Activated CD4-positive, alpha-beta memory T cell treated with anti-CD3 and anti-CD28 coated beads, Interleukin-2, amount 10 ng/mL, durations not matched to agents 7 days and 5 days (primary cell): Measurements from ENCODE around the gene SPACA4. TPM values are rescaled to one million over a fixed set of nuclear protein-coding genes. Genes with fewer than 3 reads are reported as not detected.

ENCODE experiments used
- CTCF ChIA-PET: fragments of 350-600 bp; sonication (Branson Sonifier 250); formaldehyde crosslinking; loops from one replicate; lab custom pipeline; 2021; ENCODE audit warnings: antibody characterized with exemption, inconsistent platforms; lab: Charles Lee
- POLR2A ChIA-PET: fragments of 350-600 bp; sonication (Branson Sonifier 250); formaldehyde crosslinking; loops from one replicate; lab custom pipeline; 2021; ENCODE audit warnings: antibody characterized with exemption; lab: Charles Lee
- DNase-seq: peaks from one replicate; pipeline ENCODE4 v3.0.0-alpha.2; 2020
- H3K27ac Mint-ChIP-seq: one replicate; pipeline ENCODE4 v1.8.0; 2021; ENCODE audit warnings: mild to moderate bottlenecking, mixed read lengths
- H3K27me3 Mint-ChIP-seq: one replicate; pipeline ENCODE4 v1.8.0; 2021; ENCODE audit warnings: mixed read lengths
- H3K36me3 Mint-ChIP-seq: one replicate; pipeline ENCODE4 v1.8.0; 2021; ENCODE audit warnings: low read depth, mixed read lengths
- H3K4me1 Mint-ChIP-seq: one replicate; pipeline ENCODE4 v1.8.0; 2021; ENCODE audit warnings: mixed read lengths
- H3K4me3 Mint-ChIP-seq: one replicate; pipeline ENCODE4 v1.8.0; 2021; ENCODE audit warnings: mild to moderate bottlenecking, mixed read lengths
- H3K9me3 Mint-ChIP-seq: one replicate; pipeline ENCODE4 v1.8.0; 2021; ENCODE audit warnings: mixed read lengths
- total RNA-seq, 2 experiments: library from RNA; stranded (reverse); gene quantifications; one replicate each; pipeline ENCODE4 v1.2.3, GENCODE V29; 2021

The SPACA4 gene
- total RNA-seq, 2 experiments from 2014 or later: not detected

- DNase-seq: no peak
- POLR2A ChIA-PET: interaction anchor here (1.0 kb wide), 1 partner anchor 18 kb away, joined by 4 read pairs; no protein-coding TSS in a partner anchor
- no peaks in the 10 kb centered on the region for H3K9me3 Mint-ChIP-seq
- H3K36me3 Mint-ChIP-seq: no peaks in the 10 kb centered on the region
- H3K4me1 Mint-ChIP-seq: peaks cover 40% of the 10 kb centered on the region
- H3K4me3 Mint-ChIP-seq: no peak overlapping the region
- peaks cover 6% of the 10 kb centered on the region for H3K27me3 Mint-ChIP-seq
- CTCF ChIA-PET: no interaction called here
- H3K27ac Mint-ChIP-seq: no peak overlapping the region
These were observed 35.3 kb downstream of the SPACA4 start for GRCh38 chr19:48641850-48642249.

- Mint-ChIP-seq H3K27me3 (peaks cover 6% of the 10 kb centered on the region), H3K4me3 (no peak overlapping the region), H3K36me3 (no peaks in the 10 kb centered on the region), H3K4me1 (peaks cover 46% of the 10 kb centered on the region), H3K27ac (no peak overlapping the region), H3K9me3 (no peaks in the 10 kb centered on the region)
- CTCF ChIA-PET: interaction anchor here (1.0 to 1.8 kb wide), 2 partner anchors 145 to 350 kb away, joined by 3 to 4 read pairs; partner anchors contain the start of genes GYS1 and RUVBL2
- POLR2A ChIA-PET: no interaction called here
- no peak for DNase-seq
These were observed 36.3 kb downstream of the SPACA4 start for GRCh38 chr19:48642862-48643261.

- Mint-ChIP-seq H3K4me1 (peaks cover 42% of the 10 kb centered on the region), H3K36me3 (no peaks in the 10 kb centered on the region), H3K27me3 (peaks cover 6% of the 10 kb centered on the region), H3K9me3 (no peaks in the 10 kb centered on the region), H3K27ac (no peak overlapping the region), H3K4me3 (no peak overlapping the region)
- ChIA-PET POLR2A (interaction anchor here (1.5 to 2.7 kb wide), 3 partner anchors 10 to 198 kb away, joined by 4 to 21 read pairs (median 7); partner anchors contain the start of genes RPL18 and SPHK2), CTCF (interaction anchor here (0.6 to 2.1 kb wide), 4 partner anchors 30 to 498 kb away, joined by 3 to 16 read pairs (median 6); partner anchors contain the start of genes GYS1 and RUVBL2)
- no peak for DNase-seq
These were observed 37.8 kb downstream of the SPACA4 start for GRCh38 chr19:48644355-48644754.

GRCh38 chr19:48644839-48645619 lies 38.5 kb downstream of the SPACA4 start:
- ChIA-PET POLR2A (interaction anchor here (0.5 to 2.7 kb wide), 9 partner anchors 8 to 326 kb away, joined by 3 to 21 read pairs (median 5); partner anchors contain the start of genes DBP, RPL18 and SPHK2), CTCF (interaction anchor here (0.6 to 2.2 kb wide), 17 partner anchors 11 to 498 kb away, joined by 3 to 16 read pairs (median 5); partner anchors contain the start of genes GYS1, HSD17B14 and RUVBL2)
- H3K4me1 Mint-ChIP-seq: peaks cover 42% of the 10 kb centered on the region
- peak; percentile 80 for DNase-seq
- no peaks in the 10 kb centered on the region for H3K36me3 Mint-ChIP-seq
- H3K27me3 Mint-ChIP-seq: peaks cover 6% of the 10 kb centered on the region
- H3K9me3 Mint-ChIP-seq: no peaks in the 10 kb centered on the region
- H3K27ac Mint-ChIP-seq: no peak overlapping the region
- H3K4me3 Mint-ChIP-seq: peak overlapping the region; percentile 77

- Mint-ChIP-seq H3K9me3 (no peaks in the 10 kb centered on the region), H3K27me3 (peaks cover 6% of the 10 kb centered on the region), H3K4me3 (peak overlapping the region; percentile 77), H3K27ac (peak overlapping the region; percentile 73), H3K4me1 (peaks cover 43% of the 10 kb centered on the region), H3K36me3 (no peaks in the 10 kb centered on the region)
- POLR2A ChIA-PET: interaction anchor here (0.9 to 2.7 kb wide), 10 partner anchors 8 to 325 kb away, joined by 3 to 21 read pairs (median 4); partner anchors contain the start of genes DBP, RPL18 and SPHK2
- CTCF ChIA-PET: interaction anchor here (0.6 to 2.2 kb wide), 18 partner anchors 12 to 348 kb away, joined by 3 to 16 read pairs (median 4); partner anchors contain the start of genes GYS1, HSD17B14 and RUVBL2
- no peak for DNase-seq
These were observed 39.1 kb downstream of the SPACA4 start for GRCh38 chr19:48645620-48646000.

GRCh38 chr19:48646001-48646721 lies 39.6 kb downstream of the SPACA4 start, which contains the start of gene CA11:
Gene CA11, minus strand, starts transcription at chr19:48646187. Its CDS starts 555 bp downstream, at chr19:48645632.
- Mint-ChIP-seq H3K27ac (peak within 1 kb of the TSS; percentile 73), H3K36me3 (no peaks in the 10 kb centered on the region), H3K4me1 (peaks cover 46% of the 10 kb centered on the region), H3K27me3 (peaks cover 6% of the 10 kb centered on the region), H3K4me3 (peak within 1 kb of the TSS; percentile 77), H3K9me3 (no peaks in the 10 kb centered on the region)
- ChIA-PET POLR2A (interaction anchor here (0.9 to 2.7 kb wide), 10 partner anchors 9 to 324 kb away, joined by 3 to 21 read pairs (median 4); partner anchors contain the start of genes DBP, RPL18 and SPHK2), CTCF (interaction anchor here (0.6 to 2.2 kb wide), 17 partner anchors 12 to 347 kb away, joined by 3 to 16 read pairs (median 5); partner anchors contain the start of genes GYS1, HSD17B14 and RUVBL2)
- peak; percentile 92 for DNase-seq

- ChIA-PET POLR2A (interaction anchor here (1.0 to 2.7 kb wide), 6 partner anchors 9 to 324 kb away, joined by 3 to 15 read pairs (median 4); partner anchors contain the start of gene DBP), CTCF (interaction anchor here (1.0 to 2.2 kb wide), 3 partner anchors 13 to 347 kb away, joined by 3 to 9 read pairs (median 5); partner anchors contain the start of genes GYS1 and RUVBL2)
- no peaks in the 10 kb centered on the region for H3K36me3 Mint-ChIP-seq
These were observed 40.2 kb downstream of the SPACA4 start for GRCh38 chr19:48646722-48647216.

GRCh38 chr19:48648134-48648533 lies 41.6 kb downstream of the SPACA4 start:
- H3K27me3 Mint-ChIP-seq: peaks cover 6% of the 10 kb centered on the region
- ChIA-PET CTCF (interaction anchor here (0.7 kb wide), 2 partner anchors 182 to 1342 kb away, joined by 3 read pairs; no protein-coding TSS in a partner anchor), POLR2A (no interaction called here)
- no peak overlapping the region for H3K4me3 Mint-ChIP-seq
- no peaks in the 10 kb centered on the region for H3K9me3 Mint-ChIP-seq
- no peaks in the 10 kb centered on the region for H3K36me3 Mint-ChIP-seq
- H3K4me1 Mint-ChIP-seq: peaks cover 52% of the 10 kb centered on the region
- H3K27ac Mint-ChIP-seq: peak overlapping the region; percentile 11
- no peak for DNase-seq

More at GRCh38 chr19:48646722-48647216, 40.2 kb downstream of the SPACA4 start:
- Mint-ChIP-seq H3K9me3 (no peaks in the 10 kb centered on the region), H3K4me3 (peak overlapping the region; percentile 53), H3K27me3 (peaks cover 6% of the 10 kb centered on the region), H3K4me1 (peaks cover 46% of the 10 kb centered on the region), H3K27ac (peak overlapping the region; percentile 9)
- DNase-seq: no peak

- ChIA-PET POLR2A (no interaction called here), CTCF (no interaction called here)
- no peak overlapping the region for H3K4me3 Mint-ChIP-seq
- peaks cover under 1% of the 10 kb centered on the region for H3K27me3 Mint-ChIP-seq
- H3K9me3 Mint-ChIP-seq: no peaks in the 10 kb centered on the region
- H3K36me3 Mint-ChIP-seq: no peaks in the 10 kb centered on the region
- H3K27ac Mint-ChIP-seq: no peak overlapping the region
- no peak for DNase-seq
- H3K4me1 Mint-ChIP-seq: peaks cover 39% of the 10 kb centered on the region
These were observed 44.6 kb downstream of the SPACA4 start for GRCh38 chr19:48650974-48651682.

GRCh38 chr19:48651683-48652048 lies 45.1 kb downstream of the SPACA4 start:
- Mint-ChIP-seq H3K27ac (no peak overlapping the region), H3K27me3 (peaks cover 2% of the 10 kb centered on the region), H3K4me3 (no peak overlapping the region), H3K36me3 (no peaks in the 10 kb centered on the region), H3K9me3 (no peaks in the 10 kb centered on the region), H3K4me1 (peaks cover 36% of the 10 kb centered on the region)
- CTCF ChIA-PET: no interaction called here
- DNase-seq: no peak
- POLR2A ChIA-PET: no interaction called here

- POLR2A ChIA-PET: no interaction called here
- H3K4me1 Mint-ChIP-seq: peaks cover 20% of the 10 kb centered on the region
These were observed 47.9 kb downstream of the SPACA4 start for GRCh38 chr19:48654299-48655059.

More at GRCh38 chr19:48654299-48655059, 47.9 kb downstream of the SPACA4 start:
- no peak overlapping the region for H3K27ac Mint-ChIP-seq
- no peaks in the 10 kb centered on the region for H3K36me3 Mint-ChIP-seq
- peaks cover 10% of the 10 kb centered on the region for H3K27me3 Mint-ChIP-seq
- CTCF ChIA-PET: no interaction called here
- H3K9me3 Mint-ChIP-seq: no peaks in the 10 kb centered on the region
- no peak overlapping the region for H3K4me3 Mint-ChIP-seq
- no peak for DNase-seq
